ENCODE measurements around the gene PECR. TPM values are rescaled to one million over a fixed set of nuclear protein-coding genes. Genes with fewer than 3 reads are reported as not detected.

The PECR gene
- total and polyA plus RNA-seq, 9 of the 15 experiments (the other 6 are each of a cell fraction or from before 2014, with no cell fraction given) = 1.1 to 10.3 (median 8.2) TPM

DNA sequence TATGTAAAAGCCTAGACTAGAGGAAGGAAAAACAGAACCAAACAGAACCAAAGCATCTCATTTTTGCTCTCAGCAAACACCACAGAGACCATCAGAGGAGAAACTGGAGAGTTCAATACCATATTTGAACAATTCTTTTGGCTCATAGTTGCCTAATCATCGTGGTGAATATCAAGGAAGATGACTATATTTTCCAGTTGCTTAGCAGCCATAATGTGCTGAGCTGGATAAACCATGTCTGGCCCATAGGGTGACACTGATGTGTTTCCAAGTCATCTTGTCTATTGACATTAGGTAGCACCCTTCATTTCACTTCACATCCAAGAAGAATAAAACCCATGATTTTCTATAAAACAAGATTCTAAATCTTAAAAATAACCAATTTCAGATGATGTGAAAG lies 21.6 kb upstream of the PECR start:
- Histone ChIP-seq H4K20me1 (replicated peaks; ENCODE audit: control insufficient read depth, insufficient read depth, low read length) (no peaks in the 10 kb centered on the region), H2AFZ (ENCODE audit: low read depth, low read length) (no peak overlapping the region), H3K4me1 (replicated peaks in 1 of 2; ENCODE audit: control insufficient read depth in 2 of 2, insufficient read depth in 2 of 2, low read length in 2 of 2) (peaks cover 2% of the 10 kb centered on the region in 2 experiments; a peak in 3 of 5 replicates), H3K27ac (ENCODE audit: extremely low read depth, low read depth, low read length) (no peak overlapping the region), H3K9me1 (ENCODE audit: control insufficient read depth, insufficient read depth, low read length) (no peaks in the 10 kb centered on the region), H3K36me3 (ENCODE audit: control insufficient read depth, insufficient read depth, low read length) (no peaks in the 10 kb centered on the region), H3K9ac (ENCODE audit: insufficient read depth in 1 of 2, low read depth in 2 of 2, low read length in 2 of 2) (no peak overlapping the region), H3K27me3 (ENCODE audit: control insufficient read depth in 2 of 2, insufficient read depth in 2 of 2, low read length in 2 of 2) (no peaks in the 10 kb centered on the region), H3K9me3 (replicated peaks; ENCODE audit: control insufficient read depth, insufficient read depth, low read depth, low read length) (no peaks in the 10 kb centered on the region), H3K79me2 (ENCODE audit: control insufficient read depth, insufficient read depth, low read length) (no peaks in the 10 kb centered on the region), H3K4me2 (ENCODE audit: insufficient read depth, low read length) (no peak overlapping the region), H3K4me3 (no peak overlapping the region)
- TF ChIP-seq ZNF583 (CRISPR knock-in tag; IDR thresholded peaks at IDR 0.05) (no peak), RFX1 (IDR thresholded peaks at IDR 0.05) (peak; percentile 40; the same call in 1 of the 2 replicates), ZNF143 (CRISPR knock-in tag; IDR thresholded peaks at IDR 0.05) (no peak), MCM7 (IDR thresholded peaks at IDR 0.05) (no peak), NFE2 (IDR thresholded peaks at IDR 0.05; ENCODE audit: low read depth) (peak; percentile 40; the same call in 1 of the 2 replicates), SMARCE1 (IDR thresholded peaks at IDR 0.05) (no peak), GABPA (tag; conservative IDR thresholded peaks at IDR 0.05; ENCODE audit: low read depth) (no peak), ZNF316 (IDR thresholded peaks at IDR 0.05) (peak; percentile 78), MAFK (IDR thresholded peaks at IDR 0.05; ENCODE audit: low read length) (peak; percentile 45; the same call in 1 of the 2 replicates), TARDBP (IDR thresholded peaks at IDR 0.05) (no peak), GABPB2 (CRISPR knock-in tag; conservative IDR thresholded peaks at IDR 0.05) (no peak), MAFG (tag; conservative IDR thresholded peaks at IDR 0.05) (peak; percentile 63), SREBF2 (CRISPR knock-in tag; IDR thresholded peaks at IDR 0.05) (no peak), ZNF12 (CRISPR knock-in tag; IDR thresholded peaks at IDR 0.05) (no peak), NR1H2 (CRISPR knock-in tag; IDR thresholded peaks at IDR 0.05) (no peak), C11orf30 (IDR thresholded peaks at IDR 0.05; ENCODE audit: low read depth) (peak; percentile 50; the same call in 1 of the 2 replicates)
- TF ChIP-seq, protein P1, sequence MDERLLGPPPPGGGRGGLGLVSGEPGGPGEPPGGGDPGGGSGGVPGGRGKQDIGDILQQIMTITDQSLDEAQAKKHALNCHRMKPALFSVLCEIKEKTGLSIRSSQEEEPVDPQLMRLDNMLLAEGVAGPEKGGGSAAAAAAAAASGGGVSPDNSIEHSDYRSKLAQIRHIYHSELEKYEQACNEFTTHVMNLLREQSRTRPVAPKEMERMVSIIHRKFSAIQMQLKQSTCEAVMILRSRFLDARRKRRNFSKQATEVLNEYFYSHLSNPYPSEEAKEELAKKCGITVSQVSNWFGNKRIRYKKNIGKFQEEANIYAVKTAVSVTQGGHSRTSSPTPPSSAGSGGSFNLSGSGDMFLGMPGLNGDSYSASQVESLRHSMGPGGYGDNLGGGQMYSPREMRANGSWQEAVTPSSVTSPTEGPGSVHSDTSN (CRISPR knock-in tag; IDR thresholded peaks at IDR 0.05; ENCODE audit: low read depth) = no peak
- TF ChIP-seq, protein P1 (tag; conservative IDR thresholded peaks at IDR 0.05; ENCODE audit: low read depth) = no peak
- TF ChIP-seq, protein P2, sequence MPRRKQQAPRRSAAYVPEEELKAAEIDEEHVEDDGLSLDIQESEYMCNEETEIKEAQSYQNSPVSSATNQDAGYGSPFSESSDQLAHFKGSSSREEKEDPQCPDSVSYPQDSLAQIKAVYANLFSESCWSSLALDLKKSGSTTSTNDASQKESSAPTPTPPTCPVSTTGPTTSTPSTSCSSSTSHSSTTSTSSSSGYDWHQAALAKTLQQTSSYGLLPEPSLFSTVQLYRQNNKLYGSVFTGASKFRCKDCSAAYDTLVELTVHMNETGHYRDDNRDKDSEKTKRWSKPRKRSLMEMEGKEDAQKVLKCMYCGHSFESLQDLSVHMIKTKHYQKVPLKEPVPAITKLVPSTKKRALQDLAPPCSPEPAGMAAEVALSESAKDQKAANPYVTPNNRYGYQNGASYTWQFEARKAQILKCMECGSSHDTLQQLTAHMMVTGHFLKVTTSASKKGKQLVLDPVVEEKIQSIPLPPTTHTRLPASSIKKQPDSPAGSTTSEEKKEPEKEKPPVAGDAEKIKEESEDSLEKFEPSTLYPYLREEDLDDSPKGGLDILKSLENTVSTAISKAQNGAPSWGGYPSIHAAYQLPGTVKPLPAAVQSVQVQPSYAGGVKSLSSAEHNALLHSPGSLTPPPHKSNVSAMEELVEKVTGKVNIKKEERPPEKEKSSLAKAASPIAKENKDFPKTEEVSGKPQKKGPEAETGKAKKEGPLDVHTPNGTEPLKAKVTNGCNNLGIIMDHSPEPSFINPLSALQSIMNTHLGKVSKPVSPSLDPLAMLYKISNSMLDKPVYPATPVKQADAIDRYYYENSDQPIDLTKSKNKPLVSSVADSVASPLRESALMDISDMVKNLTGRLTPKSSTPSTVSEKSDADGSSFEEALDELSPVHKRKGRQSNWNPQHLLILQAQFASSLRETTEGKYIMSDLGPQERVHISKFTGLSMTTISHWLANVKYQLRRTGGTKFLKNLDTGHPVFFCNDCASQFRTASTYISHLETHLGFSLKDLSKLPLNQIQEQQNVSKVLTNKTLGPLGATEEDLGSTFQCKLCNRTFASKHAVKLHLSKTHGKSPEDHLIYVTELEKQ (CRISPR knock-in tag; IDR thresholded peaks at IDR 0.05) = no peak
- TF ChIP-seq, protein P3, sequence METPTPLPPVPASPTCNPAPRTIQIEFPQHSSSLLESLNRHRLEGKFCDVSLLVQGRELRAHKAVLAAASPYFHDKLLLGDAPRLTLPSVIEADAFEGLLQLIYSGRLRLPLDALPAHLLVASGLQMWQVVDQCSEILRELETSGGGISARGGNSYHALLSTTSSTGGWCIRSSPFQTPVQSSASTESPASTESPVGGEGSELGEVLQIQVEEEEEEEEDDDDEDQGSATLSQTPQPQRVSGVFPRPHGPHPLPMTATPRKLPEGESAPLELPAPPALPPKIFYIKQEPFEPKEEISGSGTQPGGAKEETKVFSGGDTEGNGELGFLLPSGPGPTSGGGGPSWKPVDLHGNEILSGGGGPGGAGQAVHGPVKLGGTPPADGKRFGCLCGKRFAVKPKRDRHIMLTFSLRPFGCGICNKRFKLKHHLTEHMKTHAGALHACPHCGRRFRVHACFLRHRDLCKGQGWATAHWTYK (CRISPR knock-in tag; IDR thresholded peaks at IDR 0.05) = no peak
- POLR2A ChIA-PET = interaction anchor here (1.2 kb wide), 1 partner anchor 16 kb away, joined by 4 read pairs; no protein-coding TSS in a partner anchor
- CTCF ChIA-PET (ENCODE audit: low intra/inter-chr PET ratio) = no interaction called here
- in situ Hi-C loops (cut with MboI) = no loop called here
- FAIRE-seq = no peak
- 0% methylated on average over 1 of the region's 1 CpG for WGBS (ENCODE audit: insufficient coverage, low coverage, missing lambda C conversion rate)
- no peak for DNase-seq (ENCODE audit: extremely low read depth in 1 of 4, low spot score in 3 of 4)
- BruUV-seq (replicated peaks) = no TSS peak
- no peak for ATAC-seq
- intact Hi-C loops (cut with micrococcal nuclease) = loop anchor here (10.0 kb wide), 1 partner anchor 148 kb away; no protein-coding TSS in a partner anchor
